ENCODE data around the gene ARHGEF1. TPM values are rescaled to one million over a fixed set of nuclear protein-coding genes. Genes with fewer than 3 reads are reported as not detected.
A peak's percentile ranks its signal among the peaks of the same experiment; 100 is the strongest.

The ARHGEF1 gene
- total RNA-seq, 1 donor from 2014 or later, result 114 TPM

- H3K27me3 ChIP-seq, result no peaks in the 10 kb centered on the region
- peaks cover 8% of the 10 kb centered on the region for H3K4me1 ChIP-seq
- no peak for TF ChIP-seq POLR2AphosphoS5 (IDR thresholded peaks at IDR 0.05; ENCODE audit: insufficient read depth in 1 of 2, low read depth in 1 of 2)
- H3K9me3 ChIP-seq, result no peaks in the 10 kb centered on the region
- H3K27ac ChIP-seq, result no peak overlapping the region
- no peaks in the 10 kb centered on the region for H3K36me3 ChIP-seq
- intact Hi-C loops (cut with DNase I), result no loop called here
- DNase-seq (ENCODE audit: extremely low spot score in 2 of 2), result no peak
- H3K4me3 ChIP-seq, result no peak overlapping the region
Measured at GRCh38 chr19:41877916-41878905, 4.8 kb upstream of the ARHGEF1 start.

- Histone ChIP-seq H3K4me3 (no peak overlapping the region), H3K27me3 (no peaks in the 10 kb centered on the region), H3K4me1 (peaks cover 8% of the 10 kb centered on the region), H3K9me3 (no peaks in the 10 kb centered on the region), H3K36me3 (no peaks in the 10 kb centered on the region), H3K27ac (no peak overlapping the region)
- no peak for TF ChIP-seq POLR2AphosphoS5 (IDR thresholded peaks at IDR 0.05; ENCODE audit: insufficient read depth in 1 of 2, low read depth in 1 of 2)
- no peak for TF ChIP-seq POLR2A (IDR thresholded peaks at IDR 0.05)
- no peak for TF ChIP-seq CTCF (IDR thresholded peaks at IDR 0.05)
- no peak for DNase-seq (ENCODE audit: extremely low spot score in 2 of 2)
- intact Hi-C loops (cut with DNase I), result no loop called here
Measured at GRCh38 chr19:41879080-41879479, 3.9 kb upstream of the ARHGEF1 start.

GRCh38 chr19:41879670-41880328, 3.2 kb upstream of the ARHGEF1 start:
- H3K27me3 ChIP-seq, result no peaks in the 10 kb centered on the region
- DNase-seq (ENCODE audit: extremely low spot score in 2 of 2), result no peak
- no peaks in the 10 kb centered on the region for H3K9me3 ChIP-seq
- H3K4me3 ChIP-seq, result no peak overlapping the region
- intact Hi-C loops (cut with DNase I), result loop anchor here (5.0 kb wide), 1 partner anchor 78 kb away; the partner anchor contains the start of gene RABAC1
- TF ChIP-seq POLR2AphosphoS5 (IDR thresholded peaks at IDR 0.05; ENCODE audit: insufficient read depth in 1 of 2, low read depth in 1 of 2) (no peak), CTCF (IDR thresholded peaks at IDR 0.05) (no peak), POLR2A (IDR thresholded peaks at IDR 0.05) (no peak)
- peaks cover 14% of the 10 kb centered on the region for H3K4me1 ChIP-seq
- H3K36me3 ChIP-seq, result no peaks in the 10 kb centered on the region
- H3K27ac ChIP-seq, result no peak overlapping the region

- TF ChIP-seq POLR2A (IDR thresholded peaks at IDR 0.05) (no peak), CTCF (IDR thresholded peaks at IDR 0.05) (no peak), POLR2AphosphoS5 (IDR thresholded peaks at IDR 0.05; ENCODE audit: insufficient read depth in 1 of 2, low read depth in 1 of 2) (no peak)
- Histone ChIP-seq H3K27me3 (no peaks in the 10 kb centered on the region), H3K9me3 (no peaks in the 10 kb centered on the region), H3K4me3 (no peak overlapping the region), H3K36me3 (no peaks in the 10 kb centered on the region), H3K4me1 (peaks cover 19% of the 10 kb centered on the region), H3K27ac (no peak overlapping the region)
- intact Hi-C loops (cut with DNase I), result loop anchor here (5.0 kb wide), 1 partner anchor 77 kb away; the partner anchor contains the start of gene RABAC1
- DNase-seq (ENCODE audit: extremely low spot score in 2 of 2), result no peak
Measured at GRCh38 chr19:41880329-41880708, 2.7 kb upstream of the ARHGEF1 start.

GRCh38 chr19:41883463-41883820, 458 bp downstream of the ARHGEF1 start:
- Histone ChIP-seq H3K9me3 (no peaks in the 10 kb centered on the region), H3K36me3 (no peaks in the 10 kb centered on the region), H3K27me3 (no peaks in the 10 kb centered on the region), H3K4me3 (peak overlapping the region; percentile 61 to 82), H3K4me1 (peaks cover 46% of the 10 kb centered on the region), H3K27ac (peak overlapping the region; percentile 78)
- TF ChIP-seq CTCF (IDR thresholded peaks at IDR 0.05) (no peak), POLR2A (IDR thresholded peaks at IDR 0.05) (no peak), POLR2AphosphoS5 (IDR thresholded peaks at IDR 0.05; ENCODE audit: insufficient read depth in 1 of 2, low read depth in 1 of 2) (no peak)
- intact Hi-C loops (cut with DNase I), result loop anchor here (5.0 kb wide), 1 partner anchor 74 kb away; the partner anchor contains the start of gene RABAC1
- no peak for DNase-seq (ENCODE audit: extremely low spot score in 2 of 2)
